ENCODE results near the gene HOXC6. TPM values are rescaled to one million over a fixed set of nuclear protein-coding genes. Genes with fewer than 3 reads are reported as not detected.

The HOXC6 gene
- total RNA-seq, 2 experiments from 2014 or later = not detected

DNA sequence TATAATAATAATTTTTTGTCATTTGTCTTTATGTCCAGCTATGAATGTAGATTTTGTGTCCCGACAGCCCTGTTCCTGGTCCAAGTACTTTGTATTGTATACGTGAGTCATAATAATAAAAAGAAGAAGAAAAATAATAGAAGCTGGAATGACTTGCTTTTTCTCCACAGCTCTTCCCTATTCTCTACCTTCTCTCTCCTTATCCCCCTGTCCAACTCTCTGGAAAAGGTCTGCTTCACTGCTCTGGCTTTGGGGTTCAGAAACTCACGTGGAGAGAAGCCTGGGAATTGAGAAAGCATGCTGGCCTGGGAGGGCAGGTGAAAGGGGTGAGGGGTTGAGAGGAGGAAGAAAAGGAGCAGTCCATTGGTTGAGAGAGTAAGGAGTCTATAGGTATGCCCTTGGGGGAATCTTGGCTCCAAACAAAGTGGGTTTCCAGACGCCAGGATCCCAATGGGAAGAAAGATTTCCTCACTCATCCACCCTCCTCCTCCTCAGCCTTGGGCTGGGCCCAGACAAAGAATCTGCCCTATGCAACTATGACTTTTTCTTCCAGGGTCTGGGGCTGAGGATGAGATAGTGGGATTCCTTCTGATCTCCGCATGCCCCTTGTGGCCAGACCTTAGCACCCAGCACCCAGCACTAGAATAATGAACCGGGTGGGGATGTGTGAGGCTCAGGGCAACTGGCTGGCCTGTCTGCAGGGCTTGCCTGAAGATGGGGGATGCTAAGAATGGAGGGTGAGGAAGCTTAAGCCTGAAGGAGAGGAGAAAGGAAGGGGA is 15.4 kb upstream of the HOXC6 start:
- Mint-ChIP-seq H3K4me1 (ENCODE audit: low read depth) (peaks cover 20% of the 10 kb centered on the region), H3K4me3 (no peak overlapping the region), H3K9me3 (ENCODE audit: insufficient read depth) (no peaks in the 10 kb centered on the region), H3K36me3 (ENCODE audit: low read depth) (no peaks in the 10 kb centered on the region), H3K27me3 (ENCODE audit: low read depth) (peaks cover 92% of the 10 kb centered on the region), H3K27ac (no peak overlapping the region)
- CTCF ChIA-PET = interaction anchor here (0.9 to 2.5 kb wide), 4 partner anchors 188 to 202 kb away, joined by 3 to 10 read pairs (median 4); no protein-coding TSS in a partner anchor
- ATAC-seq = no peak
- POLR2A ChIA-PET = no interaction called here
- DNase-seq = no peak

DNA sequence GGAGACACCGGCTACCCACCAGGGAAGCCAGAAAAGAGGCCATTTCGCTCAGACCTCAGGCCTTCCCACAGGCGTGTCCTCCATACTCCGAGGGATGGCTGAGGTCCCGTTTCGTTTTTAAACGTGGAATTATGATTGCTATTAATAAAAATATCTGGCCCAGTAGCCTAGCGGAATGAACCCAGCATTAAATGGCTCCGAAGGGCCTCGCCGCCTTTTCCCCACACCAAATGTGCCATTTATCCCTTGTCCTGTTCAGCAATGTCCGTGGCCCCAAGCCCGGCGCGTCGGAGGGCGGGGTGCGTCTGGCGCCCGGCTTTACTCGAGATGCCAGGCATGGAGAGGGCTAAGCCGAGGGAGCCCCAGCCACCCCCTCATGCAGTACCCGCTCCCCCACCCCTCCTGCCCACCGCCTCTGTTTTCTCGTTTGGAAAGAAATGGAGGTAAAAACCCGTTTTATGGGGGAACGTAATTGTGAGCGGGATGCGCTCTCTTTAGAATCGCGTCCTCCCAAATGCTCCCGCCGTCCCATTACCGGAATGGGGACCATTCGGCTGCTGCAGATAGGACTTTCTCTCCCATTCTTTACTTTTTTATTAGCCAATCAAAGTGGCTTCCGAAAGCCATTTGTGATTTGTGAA is 13.7 kb upstream of the HOXC6 start:
- Mint-ChIP-seq H3K27ac (no peak overlapping the region), H3K4me3 (peak overlapping the region; percentile 17), H3K36me3 (ENCODE audit: low read depth) (no peaks in the 10 kb centered on the region), H3K9me3 (ENCODE audit: insufficient read depth) (no peaks in the 10 kb centered on the region), H3K27me3 (ENCODE audit: low read depth) (peaks cover 80% of the 10 kb centered on the region), H3K4me1 (ENCODE audit: low read depth) (peaks cover 24% of the 10 kb centered on the region)
- DNase-seq = no peak
- ChIA-PET POLR2A (no interaction called here), CTCF (interaction anchor here (0.8 to 2.5 kb wide), 5 partner anchors 38 to 200 kb away, joined by 3 to 10 read pairs (median 4); no protein-coding TSS in a partner anchor)
- no peak for ATAC-seq

GRCh38 chr12:54015018-54015931 is 13.0 kb upstream of the HOXC6 start:
- ChIA-PET CTCF (interaction anchor here (1.1 to 3.1 kb wide), 7 partner anchors 7 to 199 kb away, joined by 3 to 15 read pairs (median 4); partner anchors contain the start of gene HOXC5), POLR2A (no interaction called here)
- DNase-seq (no peak), ATAC-seq (no peak)
- H3K36me3 Mint-ChIP-seq (ENCODE audit: low read depth) = no peaks in the 10 kb centered on the region
- H3K27ac Mint-ChIP-seq = no peak overlapping the region
- peaks cover 80% of the 10 kb centered on the region for H3K27me3 Mint-ChIP-seq (ENCODE audit: low read depth)
- H3K9me3 Mint-ChIP-seq (ENCODE audit: insufficient read depth) = no peaks in the 10 kb centered on the region
- peaks cover 23% of the 10 kb centered on the region for H3K4me1 Mint-ChIP-seq (ENCODE audit: low read depth)
- H3K4me3 Mint-ChIP-seq = peak overlapping the region; percentile 17

DNA sequence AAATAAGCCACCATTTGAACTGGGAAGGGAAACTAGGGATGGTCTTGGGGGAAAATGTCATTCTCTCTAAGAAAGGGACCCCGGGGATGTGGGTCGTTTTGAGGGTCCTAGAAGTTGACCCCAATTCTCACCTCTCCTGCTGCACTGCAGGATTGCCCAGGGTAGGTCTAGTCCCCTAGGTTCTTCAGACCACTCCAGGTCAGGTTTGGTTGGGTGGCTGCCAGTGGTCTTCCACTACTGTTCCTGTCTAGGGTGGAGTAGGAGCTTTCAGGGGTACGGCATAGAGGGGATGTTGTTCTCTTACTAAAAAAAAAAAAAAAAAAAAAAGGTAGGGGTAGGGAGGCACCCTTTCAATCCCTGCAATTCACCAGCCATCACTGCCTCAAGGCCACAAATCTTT is 12.2 kb upstream of the HOXC6 start:
- ATAC-seq (no peak), DNase-seq (no peak)
- Mint-ChIP-seq H3K36me3 (ENCODE audit: low read depth) (no peaks in the 10 kb centered on the region), H3K9me3 (ENCODE audit: insufficient read depth) (no peaks in the 10 kb centered on the region), H3K4me1 (ENCODE audit: low read depth) (peaks cover 23% of the 10 kb centered on the region), H3K27me3 (ENCODE audit: low read depth) (peaks cover 79% of the 10 kb centered on the region), H3K4me3 (no peak overlapping the region), H3K27ac (no peak overlapping the region)
- CTCF ChIA-PET = interaction anchor here (1.4 to 3.1 kb wide), 5 partner anchors 8 to 193 kb away, joined by 3 to 15 read pairs (median 4); partner anchors contain the start of gene HOXC5
- POLR2A ChIA-PET = interaction anchor here (0.7 kb wide), 1 partner anchor 18 kb away, joined by 6 read pairs; no protein-coding TSS in a partner anchor

DNA sequence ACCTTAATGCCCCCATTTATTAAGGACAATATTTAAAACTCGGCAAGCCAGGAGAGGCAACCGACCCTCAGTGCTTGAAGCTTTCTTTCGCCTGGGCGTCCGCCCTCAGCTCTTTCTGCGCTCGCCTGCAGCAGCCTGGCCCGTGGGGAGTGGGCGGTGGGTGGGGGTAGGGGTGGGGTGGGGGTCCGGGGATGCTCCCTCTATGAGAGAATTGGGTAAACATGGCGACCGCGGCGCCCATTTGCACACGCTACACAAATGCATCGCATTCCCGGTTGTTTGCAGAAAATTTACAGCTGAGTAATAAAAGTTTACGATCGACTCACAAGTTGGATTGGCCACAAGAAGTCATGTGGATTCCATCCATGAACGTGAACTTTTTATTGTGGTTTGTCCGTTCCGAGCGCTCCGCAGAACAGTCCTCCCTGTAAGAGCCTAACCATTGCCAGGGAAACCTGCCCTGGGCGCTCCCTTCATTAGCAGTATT is 11.7 kb upstream of the HOXC6 start:
- H3K9me3 Mint-ChIP-seq (ENCODE audit: insufficient read depth) = no peaks in the 10 kb centered on the region
- ATAC-seq (no peak), DNase-seq (no peak)
- H3K27me3 Mint-ChIP-seq (ENCODE audit: low read depth) = peaks cover 79% of the 10 kb centered on the region
- ChIA-PET CTCF (interaction anchor here (0.6 to 3.1 kb wide), 6 partner anchors 9 to 192 kb away, joined by 3 to 15 read pairs (median 4); partner anchors contain the start of gene HOXC5), POLR2A (interaction anchor here (0.7 kb wide), 1 partner anchor 18 kb away, joined by 6 read pairs; no protein-coding TSS in a partner anchor)
- H3K36me3 Mint-ChIP-seq (ENCODE audit: low read depth) = no peaks in the 10 kb centered on the region
- H3K4me1 Mint-ChIP-seq (ENCODE audit: low read depth) = peaks cover 24% of the 10 kb centered on the region
- H3K27ac Mint-ChIP-seq = no peak overlapping the region
- no peak overlapping the region for H3K4me3 Mint-ChIP-seq

DNA sequence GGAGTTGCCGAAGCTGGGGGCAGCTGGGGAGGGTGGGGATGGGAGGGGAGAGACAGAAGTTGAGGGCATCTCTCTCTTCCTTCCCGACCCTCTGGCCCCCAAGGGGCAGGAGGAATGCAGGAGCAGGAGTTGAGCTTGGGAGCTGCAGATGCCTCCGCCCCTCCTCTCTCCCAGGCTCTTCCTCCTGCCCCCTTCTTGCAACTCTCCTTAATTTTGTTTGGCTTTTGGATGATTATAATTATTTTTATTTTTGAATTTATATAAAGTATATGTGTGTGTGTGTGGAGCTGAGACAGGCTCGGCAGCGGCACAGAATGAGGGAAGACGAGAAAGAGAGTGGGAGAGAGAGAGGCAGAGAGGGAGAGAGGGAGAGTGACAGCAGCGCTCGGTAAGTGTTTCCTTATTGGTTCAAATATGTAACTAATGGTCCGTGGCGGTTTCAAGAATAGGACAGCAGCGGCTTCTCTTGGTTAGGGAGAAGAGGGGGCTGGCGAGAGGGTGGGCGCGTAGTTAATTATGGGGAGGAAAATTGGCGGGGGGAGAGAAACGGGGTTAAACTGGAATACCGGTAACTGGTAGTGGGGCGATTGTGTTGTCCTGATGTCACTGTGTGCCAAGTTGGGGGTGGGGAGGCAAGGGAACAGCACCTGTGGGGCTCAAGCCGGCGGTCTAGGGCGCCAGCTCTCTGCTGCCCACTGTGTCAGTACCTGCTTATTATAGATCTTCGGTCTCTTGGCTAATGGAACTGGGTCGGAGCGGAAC is 11.0 kb upstream of the HOXC6 start:
- H3K4me3 Mint-ChIP-seq = peak overlapping the region; percentile 80
- ChIA-PET POLR2A (interaction anchor here (0.7 to 1.1 kb wide), 2 partner anchors 10 to 19 kb away, joined by 6 read pairs; no protein-coding TSS in a partner anchor), CTCF (interaction anchor here (0.5 to 3.1 kb wide), 16 partner anchors 8 to 225 kb away, joined by 3 to 16 read pairs (median 4); partner anchors contain the start of genes HOXC5, HOXC8 and HOXC9)
- H3K9me3 Mint-ChIP-seq (ENCODE audit: insufficient read depth) = no peaks in the 10 kb centered on the region
- no peaks in the 10 kb centered on the region for H3K36me3 Mint-ChIP-seq (ENCODE audit: low read depth)
- peaks cover 27% of the 10 kb centered on the region for H3K4me1 Mint-ChIP-seq (ENCODE audit: low read depth)
- H3K27me3 Mint-ChIP-seq (ENCODE audit: low read depth) = peaks cover 80% of the 10 kb centered on the region
- peak overlapping the region; percentile 46 for H3K27ac Mint-ChIP-seq
- DNase-seq (no peak), ATAC-seq (peak; percentile 58)

GRCh38 chr12:54017878-54018467 is 10.3 kb upstream of the HOXC6 start:
- peak; percentile 83 for DNase-seq
- Mint-ChIP-seq H3K36me3 (ENCODE audit: low read depth) (no peaks in the 10 kb centered on the region), H3K27ac (peak overlapping the region; percentile 46), H3K27me3 (ENCODE audit: low read depth) (peaks cover 80% of the 10 kb centered on the region), H3K4me1 (ENCODE audit: low read depth) (peaks cover 27% of the 10 kb centered on the region), H3K4me3 (peak overlapping the region; percentile 80), H3K9me3 (ENCODE audit: insufficient read depth) (no peaks in the 10 kb centered on the region)
- ChIA-PET POLR2A (interaction anchor here (1.1 kb wide), 1 partner anchor 9 kb away, joined by 6 read pairs; no protein-coding TSS in a partner anchor), CTCF (interaction anchor here (0.5 to 3.1 kb wide), 14 partner anchors 9 to 225 kb away, joined by 3 to 16 read pairs (median 4); partner anchors contain the start of genes HOXC5, HOXC8 and HOXC9)
- ATAC-seq = peak; percentile 91

DNA sequence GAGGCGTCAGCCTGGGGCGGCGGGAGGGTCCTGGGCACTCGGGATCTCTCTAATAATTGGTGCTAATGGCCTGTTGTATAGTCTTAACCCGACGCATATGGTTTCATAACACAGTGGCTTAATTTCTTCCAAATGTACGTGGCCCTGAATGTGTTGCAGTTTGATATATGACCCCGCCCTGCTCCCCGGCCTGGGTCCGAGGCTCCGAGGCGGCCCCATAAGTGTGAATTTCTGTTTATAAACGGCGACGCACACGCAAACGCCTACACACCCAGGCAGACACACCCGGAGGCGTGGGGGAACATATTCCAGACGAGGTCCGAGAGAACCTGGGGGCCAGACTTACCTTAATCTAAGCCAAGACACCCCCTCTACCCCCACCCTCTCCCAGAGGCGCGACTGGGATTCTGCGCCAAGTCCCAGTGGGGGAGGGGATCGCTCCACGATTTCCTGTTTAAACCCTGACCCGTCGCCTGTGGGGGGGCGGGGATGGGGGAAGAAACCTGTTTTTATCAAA is 9.7 kb upstream of the HOXC6 start:
- DNase-seq (no peak), ATAC-seq (no peak)
- ChIA-PET POLR2A (no interaction called here), CTCF (interaction anchor here (1.2 kb wide), 1 partner anchor 172 kb away, joined by 5 read pairs; no protein-coding TSS in a partner anchor)
- H3K4me1 Mint-ChIP-seq (ENCODE audit: low read depth) = peaks cover 27% of the 10 kb centered on the region
- peak overlapping the region; percentile 6 for H3K27ac Mint-ChIP-seq
- no peaks in the 10 kb centered on the region for H3K36me3 Mint-ChIP-seq (ENCODE audit: low read depth)
- H3K4me3 Mint-ChIP-seq = peak overlapping the region; percentile 80
- no peaks in the 10 kb centered on the region for H3K9me3 Mint-ChIP-seq (ENCODE audit: insufficient read depth)
- peaks cover 80% of the 10 kb centered on the region for H3K27me3 Mint-ChIP-seq (ENCODE audit: low read depth)

- Mint-ChIP-seq H3K27ac (no peak overlapping the region), H3K36me3 (ENCODE audit: low read depth) (no peaks in the 10 kb centered on the region), H3K9me3 (ENCODE audit: insufficient read depth) (no peaks in the 10 kb centered on the region), H3K27me3 (ENCODE audit: low read depth) (peaks cover 80% of the 10 kb centered on the region), H3K4me3 (no peak overlapping the region), H3K4me1 (ENCODE audit: low read depth) (peaks cover 27% of the 10 kb centered on the region)
- ATAC-seq = no peak
- POLR2A ChIA-PET = no interaction called here
- no peak for DNase-seq
- CTCF ChIA-PET = interaction anchor here (1.6 kb wide), 1 partner anchor 13 kb away, joined by 5 read pairs; the partner anchor contains the start of gene HOXC5
Measured at GRCh38 chr12:54019091-54019811, 9.0 kb upstream of the HOXC6 start.

Data from activated CD8-positive, alpha-beta T cell treated with anti-CD3 and anti-CD28 coated beads, Interleukin-2, amount 10 ng/mL, durations not matched to agents 7 days and 5 days (primary cell).